Transverse colon (tissue), 4 donors: ENCODE measurements around the gene SPATA2L. TPM values are rescaled to one million over a fixed set of nuclear protein-coding genes. Genes with fewer than 3 reads are reported as not detected.

ENCODE experiments used
- DNase-seq: peaks from one replicate; pipeline ENCODE4 v3.0.0-alpha.2; 2019
- H3K27ac ChIP-seq, 4 donors: fragments of 200-600 bp; sonication (generic); 2 replicates each; pipeline ENCODE4 v1.5.1; 2016 to 2018; ENCODE audit warnings: inconsistent platforms in 4 of 4
- H3K27me3 ChIP-seq: fragments of 200-600 bp; sonication (generic); 2 replicates; pipeline ENCODE4 v1.5.1; 2017; ENCODE audit warnings: inconsistent platforms
- H3K36me3 ChIP-seq, 4 donors: fragments of 200-600 bp; sonication (generic); 2 replicates each; pipeline ENCODE4 v1.5.1; 2017 to 2019; ENCODE audit warnings: inconsistent platforms in 4 of 4
- H3K4me1 ChIP-seq, 4 donors: fragments of 200-600 bp; sonication (generic); 2 replicates each; pipeline ENCODE4 v1.5.1; 2017 to 2020; ENCODE audit warnings: inconsistent platforms in 4 of 4
- H3K4me3 ChIP-seq, 4 donors: fragments of 200-600 bp; sonication (generic); 1 replicate in 1 of 4; 2 replicates in 3 of 4; pipeline versions ENCODE4 v1.5.1 to v1.6.1; 2017 to 2019; ENCODE audit warnings: inconsistent platforms in 4 of 4
- H3K9me3 ChIP-seq, 2 donors: fragments of 200-600 bp; sonication (generic); 2 replicates each; pipeline ENCODE4 v1.5.1; 2017 to 2019; ENCODE audit warnings: inconsistent platforms in 2 of 2
- EP300 ChIP-seq: sonication (generic); formaldehyde crosslinking; IDR thresholded peaks from one replicate; pipeline ENCODE4 v1.6.1; 2017; ENCODE audit warnings: antibody characterized with exemption, low read depth
- POLR2A ChIP-seq: fragments of 450-650 bp; IDR thresholded peaks from one replicate; pipeline ENCODE4 v1.6.1; 2016; ENCODE audit warnings: antibody characterized with exemption, mild to moderate bottlenecking, moderate library complexity
- POLR2AphosphoS5 ChIP-seq, 3 donors: sonication (generic); formaldehyde crosslinking; IDR thresholded peaks; one replicate each; pipeline ENCODE4 v1.6.1; 2016; ENCODE audit warnings: antibody characterized with exemption in 3 of 3
- WGBS, 2 donors: methylation state at CpG; one replicate each; pipeline ENCODE4 v1.1.5; 2018; ENCODE audit warnings: low coverage in 1 of 2; 5-methylcytosine and 5-hydroxymethylcytosine counted together
- in situ Hi-C, 4 donors: fragments of 200-750 bp; cut with MboI; loops; one replicate each; pipeline versions ENCODE4 v1.15.0 to v1.15.1; 2017; ENCODE audit warnings: low sequenced_read_pairs in 3 of 4, low pct_ligation_motif_present in 1 of 4, low pct_unique_long_range_greater_than_20kb in 1 of 4
- intact Hi-C: fragments of 100-400 bp; cut with DNase I; formaldehyde crosslinking; loops from one replicate; pipeline ENCODE4 v1.15.1; 2023; ENCODE audit warnings: low total_unique reads
- total RNA-seq, 4 donors: library from RNA; depleted of rRNA; stranded (reverse); fragments of >200 nt; gene quantifications; one replicate each; pipeline ENCODE4 v1.1.0, GENCODE V29; 2016
- TF ChIP-seq, protein P1 (sequence below), 5 experiments: fragments of 200-600 bp in 3 of 5; fragments of 450-650 bp in 2 of 5; sonication (generic) in 3 of 5; IDR thresholded peaks; 1 replicate in 2 of 5; 2 replicates in 3 of 5; pipeline ENCODE4 v1.5.1; 2016 to 2017; ENCODE audit warnings: antibody characterized with exemption in 5 of 5, inconsistent platforms in 3 of 5, mild to moderate bottlenecking in 2 of 5, moderate library complexity in 1 of 5

The SPATA2L gene
- total RNA-seq, 4 donors from 2014 or later: 30.8 to 83.0 (median 60.6) TPM

DNA sequence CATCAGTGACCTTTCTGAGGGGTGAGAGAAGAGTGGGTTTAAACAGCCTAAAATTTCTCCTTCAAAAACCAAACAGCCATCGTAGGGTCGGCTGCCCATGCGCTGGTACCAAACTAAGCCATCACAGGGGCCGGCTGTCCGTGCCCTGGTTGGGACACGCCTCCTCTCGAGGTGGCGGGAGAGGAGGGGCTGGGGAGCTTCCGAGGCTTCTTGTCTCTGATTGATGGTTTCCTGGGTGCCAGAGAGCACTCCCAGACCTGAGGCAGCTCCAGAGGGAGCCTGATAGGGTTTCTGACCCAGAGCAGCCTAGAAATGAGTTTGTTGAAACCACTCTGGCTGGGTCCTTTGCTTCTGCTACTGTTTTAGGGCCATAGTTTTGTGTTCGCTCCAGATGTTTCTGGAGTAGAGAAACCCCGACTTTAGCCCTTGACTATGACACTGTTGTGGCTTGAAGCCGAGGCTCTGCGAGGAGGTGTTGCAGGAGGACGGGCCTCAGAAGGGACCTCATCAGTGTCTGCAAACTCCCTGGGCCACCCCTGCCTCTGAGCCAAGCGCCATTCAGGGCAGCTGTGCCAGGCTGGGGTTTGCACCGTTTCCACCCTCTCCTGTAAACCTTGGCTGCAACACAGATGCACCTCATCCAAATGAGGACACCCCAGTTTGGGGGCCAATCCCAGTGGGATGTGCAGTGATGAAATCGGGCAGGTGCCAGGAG, 26.1 kb upstream of the SPATA2L start:
- 90% methylated on average over 17 of the region's 17 CpGs; no CpG with 5 or more reads in 1 of the 2 donors for WGBS, 2 donors
- in situ Hi-C loops (no loop called here), intact Hi-C loops (no loop called here)
- H3K9me3 ChIP-seq: no peaks in the 10 kb centered on the region
- peaks cover 0 to 34% (median 13%) of the 10 kb centered on the region in 4 donors for H3K36me3 ChIP-seq
- H3K27me3 ChIP-seq: no peaks in the 10 kb centered on the region
- TF ChIP-seq EP300 (no peak), POLR2A (no peak), POLR2AphosphoS5 (IDR thresholded peaks at IDR 0.05) (no peak)
- TF ChIP-seq, protein P1, sequence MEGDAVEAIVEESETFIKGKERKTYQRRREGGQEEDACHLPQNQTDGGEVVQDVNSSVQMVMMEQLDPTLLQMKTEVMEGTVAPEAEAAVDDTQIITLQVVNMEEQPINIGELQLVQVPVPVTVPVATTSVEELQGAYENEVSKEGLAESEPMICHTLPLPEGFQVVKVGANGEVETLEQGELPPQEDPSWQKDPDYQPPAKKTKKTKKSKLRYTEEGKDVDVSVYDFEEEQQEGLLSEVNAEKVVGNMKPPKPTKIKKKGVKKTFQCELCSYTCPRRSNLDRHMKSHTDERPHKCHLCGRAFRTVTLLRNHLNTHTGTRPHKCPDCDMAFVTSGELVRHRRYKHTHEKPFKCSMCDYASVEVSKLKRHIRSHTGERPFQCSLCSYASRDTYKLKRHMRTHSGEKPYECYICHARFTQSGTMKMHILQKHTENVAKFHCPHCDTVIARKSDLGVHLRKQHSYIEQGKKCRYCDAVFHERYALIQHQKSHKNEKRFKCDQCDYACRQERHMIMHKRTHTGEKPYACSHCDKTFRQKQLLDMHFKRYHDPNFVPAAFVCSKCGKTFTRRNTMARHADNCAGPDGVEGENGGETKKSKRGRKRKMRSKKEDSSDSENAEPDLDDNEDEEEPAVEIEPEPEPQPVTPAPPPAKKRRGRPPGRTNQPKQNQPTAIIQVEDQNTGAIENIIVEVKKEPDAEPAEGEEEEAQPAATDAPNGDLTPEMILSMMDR (IDR thresholded peaks at IDR 0.05): no peak
- DNase-seq: no peak
- H3K4me3 ChIP-seq: no peak overlapping the region
- no peak overlapping the region for H3K27ac ChIP-seq
- peaks cover 10 to 20% (median 15%) of the 10 kb centered on the region in 4 donors for H3K4me1 ChIP-seq

DNA sequence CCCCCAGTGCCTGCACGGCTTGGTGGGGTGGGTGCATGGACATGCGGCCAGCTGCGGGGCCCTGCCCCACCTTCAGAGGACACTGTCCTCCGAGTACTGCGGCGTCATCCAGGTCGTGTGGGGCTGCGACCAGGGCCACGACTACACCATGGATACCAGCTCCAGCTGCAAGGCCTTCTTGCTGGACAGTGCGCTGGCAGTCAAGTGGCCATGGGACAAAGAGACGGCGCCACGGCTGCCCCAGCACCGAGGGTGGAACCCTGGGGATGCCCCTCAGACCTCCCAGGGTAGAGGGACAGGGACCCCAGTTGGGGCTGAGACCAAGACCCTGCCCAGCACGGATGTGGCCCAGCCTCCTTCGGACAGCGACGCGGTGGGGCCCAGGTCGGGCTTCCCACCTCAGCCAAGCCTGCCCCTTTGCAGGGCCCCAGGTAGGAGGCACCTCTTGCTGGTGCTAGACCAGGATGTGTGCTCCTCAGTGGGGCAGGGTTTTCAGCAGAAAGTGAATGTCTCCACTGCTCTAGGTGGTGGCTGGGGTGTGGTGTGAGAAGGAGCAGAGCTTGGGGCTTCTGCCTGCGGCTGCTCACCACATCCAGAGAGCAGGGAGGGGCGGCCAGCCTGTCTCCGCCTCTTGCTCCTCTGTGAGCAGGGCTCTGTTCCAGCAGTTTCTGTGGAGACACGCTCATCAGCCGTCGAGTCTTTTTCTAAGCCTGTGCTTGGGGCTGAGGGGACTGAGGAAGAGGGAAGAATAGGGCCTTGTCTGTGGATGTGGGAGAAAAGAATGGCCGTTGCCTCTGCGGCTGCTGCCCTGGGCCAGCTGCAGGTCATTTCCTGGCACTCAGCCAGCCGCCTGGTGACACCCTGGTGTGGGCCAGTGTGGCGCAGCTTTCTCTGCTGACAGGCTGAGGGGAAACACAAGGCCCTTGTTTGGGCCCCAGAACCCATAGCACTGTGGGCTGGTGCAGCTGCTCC, 22.1 kb upstream of the SPATA2L start:
- peak; percentile 57 for DNase-seq
- Histone ChIP-seq H3K4me3 (peak overlapping the region in 2 of 4 donors; percentile 71 to 96), H3K27ac (peak overlapping the region; percentile 98 to 100 (median 99)), H3K27me3 (no peaks in the 10 kb centered on the region), H3K36me3 (peaks cover 0 to 9% (median 4%) of the 10 kb centered on the region in 4 donors), H3K4me1 (peaks cover 13 to 41% (median 31%) of the 10 kb centered on the region in 4 donors), H3K9me3 (no peaks in the 10 kb centered on the region)
- in situ Hi-C loops: no loop called here
- 74 to 91% methylated on average over 6 to 24 of the region's 30 CpGs for WGBS, 2 donors
- TF ChIP-seq, protein P1 (IDR thresholded peaks at IDR 0.05): no peak
- TF ChIP-seq POLR2A (no peak), POLR2AphosphoS5 (IDR thresholded peaks at IDR 0.05) (no peak), EP300 (no peak)
- intact Hi-C loops: no loop called here

GRCh38 chr16:89722392-89723278, 21.1 kb upstream of the SPATA2L start:
- Histone ChIP-seq H3K27me3 (no peaks in the 10 kb centered on the region), H3K9me3 (no peaks in the 10 kb centered on the region), H3K36me3 (peaks cover 0 to 9% (median 2%) of the 10 kb centered on the region in 4 donors), H3K4me3 (peak overlapping the region; percentile 71 to 97 (median 91)), H3K27ac (peak overlapping the region; percentile 98 to 100 (median 99)), H3K4me1 (peaks cover 13 to 47% (median 31%) of the 10 kb centered on the region in 4 donors)
- TF ChIP-seq POLR2AphosphoS5 (IDR thresholded peaks at IDR 0.05): peak in 2 of 3 donors; percentile 55 to 90
- peak; percentile 72 for TF ChIP-seq POLR2A
- TF ChIP-seq, protein P1 (IDR thresholded peaks at IDR 0.05): no peak
- in situ Hi-C loops: no loop called here
- peak; percentile 93 for DNase-seq
- intact Hi-C loops: no loop called here
- 16 to 20% methylated on average over 1 to 51 of the region's 56 CpGs for WGBS, 2 donors
